B cell (primary cell): ENCODE data around the gene KRT73. TPM values are rescaled to one million over a fixed set of nuclear protein-coding genes. Genes with fewer than 3 reads are reported as not detected.

Experiments used
- ATAC-seq: fragments of 200-7000 bp; cut with Tn5 transposase; one replicate; pipeline ENCODE4 v1.10.0; 2021; ENCODE audit warnings: low read depth, mild to moderate bottlenecking, moderate number of reproducible peaks, moderate library complexity
- CTCF ChIA-PET: fragments of 350-600 bp; sonication (Branson Sonifier 250); formaldehyde crosslinking; loops from one replicate; lab custom pipeline; 2021; ENCODE audit warnings: antibody characterized with exemption, inconsistent platforms; lab: Charles Lee
- POLR2A ChIA-PET: fragments of 350-600 bp; sonication (Branson Sonifier 250); formaldehyde crosslinking; loops from one replicate; lab custom pipeline; 2021; ENCODE audit warnings: antibody characterized with exemption; lab: Charles Lee
- DNase-seq: peaks from one replicate; pipeline ENCODE4 v3.0.0; 2013
- H2AFZ ChIP-seq: 2 replicates; pipeline ENCODE4 v1.6.1; 2012; ENCODE audit warnings: mild to moderate bottlenecking, low read depth, low read length; ENCODE audit not compliant: insufficient read depth, poor library complexity, severe bottlenecking
- H3K27ac ChIP-seq, 2 donors: 1 replicate in 1 of 2; 2 replicates in 1 of 2; pipeline ENCODE4 v1.5.1; 2012 to 2013; ENCODE audit warnings: low read length in 2 of 2, mild to moderate bottlenecking in 2 of 2, moderate library complexity in 1 of 2
- H3K27me3 ChIP-seq, 4 experiments: fragments of 200-600 bp in 1 of 4; sonication (generic) in 1 of 4; replicated peaks in 1 of 4; 1 replicate in 2 of 4; 2 replicates in 2 of 4; pipeline versions ENCODE4 v1.6.1 to v1.7.0; 2013 to 2016; ENCODE audit warnings: low read length in 3 of 4, mild to moderate bottlenecking in 2 of 4, mixed read lengths in 1 of 4, moderate library complexity in 1 of 4; ENCODE audit not compliant: insufficient read depth in 4 of 4, control insufficient read depth in 3 of 4; ENCODE audit errors: control extremely low read depth in 1 of 4
- H3K36me3 ChIP-seq, 2 experiments: replicated peaks in 1 of 2; 1 replicate in 1 of 2; 2 replicates in 1 of 2; pipeline versions ENCODE4 v1.6.1 to v1.7.1; 2013; ENCODE audit warnings: low read length in 1 of 2; ENCODE audit not compliant: insufficient read depth in 2 of 2, control insufficient read depth in 1 of 2; ENCODE audit errors: control extremely low read depth in 1 of 2, extremely low read depth in 1 of 2
- H3K4me1 ChIP-seq, 2 donors: fragments of 200-600 bp in 1 of 2; sonication (generic) in 1 of 2; 1 replicate in 1 of 2; 2 replicates in 1 of 2; pipeline versions ENCODE4 v1.5.1 to v1.6.1; 2013 to 2017; ENCODE audit warnings: low read length in 2 of 2; ENCODE audit not compliant: control insufficient read depth in 2 of 2, insufficient read depth in 2 of 2
- H3K4me2 ChIP-seq: replicated peaks from 2 replicates; pipeline ENCODE3; 2012; ENCODE audit warnings: mild to moderate bottlenecking, low read depth, low read length; ENCODE audit not compliant: poor library complexity, severe bottlenecking
- H3K4me3 ChIP-seq, 5 experiments: fragments of 200-600 bp in 1 of 5; sonication (generic) in 1 of 5; 1 replicate in 3 of 5; 2 replicates in 2 of 5; pipeline versions ENCODE4 v1.5.1 to v1.7.0; 2011 to 2016; ENCODE audit warnings: low read length in 4 of 5, mild to moderate bottlenecking in 4 of 5, low read depth in 2 of 5, control low read depth in 1 of 5, moderate library complexity in 1 of 5; ENCODE audit not compliant: insufficient read depth in 1 of 5; ENCODE audit errors: control extremely low read depth in 1 of 5, extremely low read depth in 1 of 5
- H3K79me2 ChIP-seq: fragments of 200-600 bp; sonication (generic); one replicate; pipeline ENCODE4 v1.6.0; 2016; ENCODE audit warnings: low read length; ENCODE audit not compliant: control insufficient read depth, insufficient read depth
- H3K9ac ChIP-seq: fragments of 200-600 bp; sonication (generic); 2 replicates; pipeline ENCODE4 v1.6.1; 2017; ENCODE audit warnings: mild to moderate bottlenecking, low read length, moderate library complexity
- H3K9me3 ChIP-seq, 3 donors: one replicate each; pipeline versions ENCODE4 v1.6.1 to v1.7.1; 2013; ENCODE audit warnings: low read length in 2 of 3; ENCODE audit not compliant: control insufficient read depth in 2 of 3, insufficient read depth in 1 of 3; ENCODE audit errors: control extremely low read depth in 1 of 3
- H4K20me1 ChIP-seq: 2 replicates; pipeline ENCODE4 v1.6.0; 2012; ENCODE audit warnings: mild to moderate bottlenecking, low read length; ENCODE audit not compliant: insufficient read depth, control insufficient read depth, poor library complexity, severe bottlenecking
- H3K27ac Mint-ChIP-seq: one replicate; pipeline ENCODE4 v1.8.0; 2021; ENCODE audit warnings: mixed read lengths
- H3K27me3 Mint-ChIP-seq: one replicate; pipeline ENCODE4 v1.8.0; 2021; ENCODE audit warnings: mixed read lengths
- H3K4me1 Mint-ChIP-seq: one replicate; pipeline ENCODE4 v1.8.0; 2021; ENCODE audit warnings: mixed read lengths
- H3K4me3 Mint-ChIP-seq: one replicate; pipeline ENCODE4 v1.8.0; 2021; ENCODE audit warnings: mixed read lengths
- H3K9me3 Mint-ChIP-seq: one replicate; pipeline ENCODE4 v1.8.0; 2022; ENCODE audit warnings: mixed read lengths; ENCODE audit not compliant: insufficient read depth
- EZH2 ChIP-seq: IDR thresholded peaks from 2 replicates; pipeline ENCODE4 v1.6.1; 2012; ENCODE audit warnings: borderline replicate concordance, low read depth, mild to moderate bottlenecking, moderate library complexity, low read length; ENCODE audit not compliant: insufficient read depth, poor library complexity, severe bottlenecking
- WGBS: methylation state at CpG from one replicate; pipeline ENCODE4 v1.1.5; 2013; ENCODE audit warnings: missing lambda C conversion rate; ENCODE audit not compliant: insufficient coverage; 5-methylcytosine and 5-hydroxymethylcytosine counted together
- intact Hi-C: fragments of 100-400 bp; cut with micrococcal nuclease; formaldehyde crosslinking; loops from one replicate; pipeline ENCODE4 v1.10.0; 2022
- polyA plus RNA-seq: library from polyadenylated mRNA; depleted of rRNA; stranded (reverse); fragments of >200 nt; gene quantifications from 2 replicates; pipeline ENCODE4 v1.2.3, GENCODE V29; 2012
- total RNA-seq, 2 donors: library from RNA; stranded (reverse); fragments of 120-200 nt in 1 of 2; gene quantifications; 1 replicate in 1 of 2; 2 replicates in 1 of 2; pipeline versions ENCODE4 v1.2.3 to v1.2.4, GENCODE V29; 2013 to 2022
- TF ChIP-seq, protein P1 (sequence below): fragments of 200-600 bp; IDR thresholded peaks from one replicate; pipeline ENCODE4 v1.8.0; 2022; ENCODE audit warnings: antibody characterized with exemption, mild to moderate bottlenecking

The KRT73 gene
- total and polyA plus RNA-seq, 2 donors (not counting 1 experiment from before 2014, with no cell fraction given), result 0.07 TPM; not detected in 1

DNA sequence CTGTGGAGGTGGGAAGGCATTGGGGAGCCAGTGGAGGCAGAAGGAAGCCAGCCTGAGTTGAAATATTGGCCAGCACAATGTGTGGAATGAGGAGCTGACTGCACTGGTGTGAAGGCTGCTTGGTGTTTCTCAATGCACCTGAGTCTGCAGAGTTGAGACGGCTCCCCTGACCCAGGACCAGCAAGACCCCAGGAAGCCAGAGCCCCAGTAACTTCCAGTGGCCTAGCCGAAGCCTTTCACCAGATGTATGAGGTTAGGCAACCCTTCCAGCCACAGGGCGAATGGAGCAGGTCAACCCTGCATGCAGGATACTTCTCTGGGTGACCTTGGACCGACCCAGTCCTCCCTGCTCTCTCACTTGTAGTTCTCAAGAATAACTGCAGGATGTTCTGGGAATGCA lies 12.9 kb upstream of the KRT73 start:
- intact Hi-C loops, result no loop called here
- no peaks in the 10 kb centered on the region for H3K36me3 ChIP-seq
- DNase-seq (no peak), ATAC-seq (no peak)
- no peaks in the 10 kb centered on the region for H3K79me2 ChIP-seq
- H2AFZ ChIP-seq, result no peak overlapping the region
- no peak overlapping the region for H3K4me3 Mint-ChIP-seq
- H4K20me1 ChIP-seq, result no peaks in the 10 kb centered on the region
- CTCF ChIA-PET, result no interaction called here
- no peak for TF ChIP-seq EZH2
- TF ChIP-seq, protein P1, sequence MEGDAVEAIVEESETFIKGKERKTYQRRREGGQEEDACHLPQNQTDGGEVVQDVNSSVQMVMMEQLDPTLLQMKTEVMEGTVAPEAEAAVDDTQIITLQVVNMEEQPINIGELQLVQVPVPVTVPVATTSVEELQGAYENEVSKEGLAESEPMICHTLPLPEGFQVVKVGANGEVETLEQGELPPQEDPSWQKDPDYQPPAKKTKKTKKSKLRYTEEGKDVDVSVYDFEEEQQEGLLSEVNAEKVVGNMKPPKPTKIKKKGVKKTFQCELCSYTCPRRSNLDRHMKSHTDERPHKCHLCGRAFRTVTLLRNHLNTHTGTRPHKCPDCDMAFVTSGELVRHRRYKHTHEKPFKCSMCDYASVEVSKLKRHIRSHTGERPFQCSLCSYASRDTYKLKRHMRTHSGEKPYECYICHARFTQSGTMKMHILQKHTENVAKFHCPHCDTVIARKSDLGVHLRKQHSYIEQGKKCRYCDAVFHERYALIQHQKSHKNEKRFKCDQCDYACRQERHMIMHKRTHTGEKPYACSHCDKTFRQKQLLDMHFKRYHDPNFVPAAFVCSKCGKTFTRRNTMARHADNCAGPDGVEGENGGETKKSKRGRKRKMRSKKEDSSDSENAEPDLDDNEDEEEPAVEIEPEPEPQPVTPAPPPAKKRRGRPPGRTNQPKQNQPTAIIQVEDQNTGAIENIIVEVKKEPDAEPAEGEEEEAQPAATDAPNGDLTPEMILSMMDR, result no peak
- no peaks in the 10 kb centered on the region for H3K9me3 ChIP-seq
- POLR2A ChIA-PET, result no interaction called here
- no peak overlapping the region for H3K4me2 ChIP-seq
- no peak overlapping the region for H3K27ac Mint-ChIP-seq
- H3K9me3 Mint-ChIP-seq, result no peaks in the 10 kb centered on the region
- 60% methylated on average over 4 of the region's 4 CpGs for WGBS
- no peaks in the 10 kb centered on the region for H3K4me1 Mint-ChIP-seq
- H3K27ac ChIP-seq, result no peak overlapping the region
- H3K27me3 ChIP-seq, result peaks cover 0 to 5% (median 1%) of the 10 kb centered on the region in 4 experiments
- H3K9ac ChIP-seq, result no peak overlapping the region
- no peaks in the 10 kb centered on the region for H3K4me1 ChIP-seq
- peaks cover 18% of the 10 kb centered on the region for H3K27me3 Mint-ChIP-seq
- H3K4me3 ChIP-seq, result no peak overlapping the region

- no peak overlapping the region for H3K4me3 Mint-ChIP-seq
- ATAC-seq (no peak), DNase-seq (no peak)
- H4K20me1 ChIP-seq, result no peaks in the 10 kb centered on the region
- H3K27ac Mint-ChIP-seq, result no peak overlapping the region
- TF ChIP-seq, protein P1, result no peak
- no peak for TF ChIP-seq EZH2
- WGBS, result 0% methylated on average over 1 of the region's 4 CpGs
- no peaks in the 10 kb centered on the region for H3K79me2 ChIP-seq
- no peak overlapping the region for H3K27ac ChIP-seq
- no peaks in the 10 kb centered on the region for H3K4me1 Mint-ChIP-seq
- H2AFZ ChIP-seq, result no peak overlapping the region
- peaks cover 0 to 5% (median 1%) of the 10 kb centered on the region in 4 experiments for H3K27me3 ChIP-seq
- no peak overlapping the region for H3K4me2 ChIP-seq
- no peak overlapping the region for H3K9ac ChIP-seq
- H3K27me3 Mint-ChIP-seq, result peaks cover 18% of the 10 kb centered on the region
- H3K9me3 ChIP-seq, result no peaks in the 10 kb centered on the region
- no peaks in the 10 kb centered on the region for H3K4me1 ChIP-seq
- intact Hi-C loops, result no loop called here
- CTCF ChIA-PET, result no interaction called here
- no peaks in the 10 kb centered on the region for H3K9me3 Mint-ChIP-seq
- H3K36me3 ChIP-seq, result no peaks in the 10 kb centered on the region
- H3K4me3 ChIP-seq, result no peak overlapping the region
- POLR2A ChIA-PET, result no interaction called here
Observed at GRCh38 chr12:52630599-52631200, 12.3 kb upstream of the KRT73 start.
